ENCODE data around the gene SLC22A7.

SLC22A7 gene

DNA sequence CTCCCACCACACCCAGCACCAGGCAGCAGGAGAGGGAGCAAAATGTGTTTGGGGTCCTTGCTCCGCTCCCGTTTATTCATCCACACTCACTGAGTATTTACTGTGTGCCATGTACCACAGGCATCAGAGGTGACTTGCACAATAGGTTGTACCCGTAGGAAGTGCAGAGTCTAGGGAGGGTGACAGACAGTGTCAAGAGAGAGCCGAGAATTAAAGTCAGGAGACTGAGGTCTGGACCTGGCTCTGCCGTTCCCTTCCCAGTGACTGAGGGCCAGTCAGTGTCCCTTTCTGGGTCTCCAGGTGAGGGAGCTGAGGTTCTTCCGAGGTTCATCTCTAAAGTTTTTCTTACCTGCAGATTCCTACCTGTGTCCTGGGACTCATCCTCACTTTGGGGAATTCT lies 32.5 kb upstream of the SLC22A7 start:
- no peak for DNase-seq (ENCODE audit: low spot score)

DNA sequence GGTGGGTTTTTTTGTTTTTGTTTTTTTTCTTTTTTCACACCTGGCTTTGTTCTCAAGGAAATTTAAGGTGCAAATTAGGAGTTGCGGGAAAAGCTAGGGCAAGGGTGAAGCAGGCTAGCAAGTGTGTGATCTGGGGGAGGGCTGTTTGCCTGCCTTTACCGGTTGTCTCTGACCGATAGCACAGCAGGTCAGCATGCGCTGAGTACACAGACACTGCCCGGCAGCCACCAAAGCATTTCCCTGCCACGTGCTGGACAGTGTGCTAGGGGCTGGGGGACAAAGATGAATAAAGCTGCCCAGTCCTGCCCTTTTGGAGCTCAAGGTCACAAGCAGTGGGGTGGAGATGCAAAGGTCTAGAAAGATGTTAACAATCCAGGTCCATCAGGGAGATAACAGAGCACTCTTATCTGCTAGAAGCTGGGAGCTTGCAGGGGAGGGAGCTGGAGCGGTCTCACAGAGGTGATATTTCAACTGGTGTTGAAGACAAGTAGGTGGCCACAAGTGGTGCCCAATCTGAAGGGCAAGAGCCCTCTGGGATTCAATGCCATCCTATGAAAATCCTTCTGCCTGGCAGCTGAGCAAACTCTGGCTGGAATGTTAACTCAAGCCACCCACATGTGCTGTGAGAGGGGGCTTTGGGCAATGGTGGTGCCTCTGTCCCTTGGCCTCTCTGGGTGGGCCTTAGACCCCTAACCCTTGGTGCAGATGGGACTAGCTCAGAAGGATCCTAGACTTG lies 30.3 kb upstream of the SLC22A7 start:
- no peak for DNase-seq (ENCODE audit: low spot score)

DNA sequence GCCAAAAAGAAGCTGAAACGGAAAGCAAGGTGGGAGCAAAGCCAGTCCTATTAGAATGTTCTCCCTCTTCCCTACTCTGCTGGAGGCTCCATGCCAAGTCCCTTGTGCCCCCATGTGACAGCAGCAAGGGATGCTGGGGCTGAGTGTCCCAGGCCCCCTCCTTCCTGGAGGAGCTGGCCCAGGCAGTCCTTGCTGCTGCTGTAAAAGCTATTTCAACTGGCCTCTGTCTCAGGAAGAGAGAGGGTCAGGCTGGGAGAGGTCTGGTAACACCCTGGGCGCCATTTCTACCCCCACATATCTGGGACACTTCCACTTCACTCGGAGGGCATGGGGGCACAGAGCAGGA lies 29.7 kb upstream of the SLC22A7 start:
- no peak for DNase-seq (ENCODE audit: low spot score)

DNA sequence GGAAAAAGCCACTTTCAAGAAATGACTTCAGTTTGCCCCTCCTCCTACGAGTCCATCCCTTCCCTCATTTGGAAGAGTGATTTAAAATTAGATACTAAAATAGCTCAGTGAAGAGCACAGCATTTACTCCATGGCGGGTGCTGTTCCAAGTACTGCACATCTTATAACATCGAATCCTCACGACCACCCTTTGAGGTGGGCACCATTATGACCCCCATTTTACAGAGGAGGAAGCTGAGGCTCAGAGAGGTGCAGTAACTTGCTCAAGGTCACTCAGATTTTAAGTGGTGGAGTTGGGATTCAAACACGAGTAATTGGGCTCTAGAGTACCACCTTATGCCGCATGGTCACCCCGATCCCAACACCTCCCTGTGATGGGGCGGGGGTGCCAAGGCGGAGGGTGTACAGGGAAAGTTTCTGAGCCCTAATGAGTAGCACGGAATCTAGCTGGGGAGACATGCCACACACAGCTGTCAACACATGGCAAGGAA lies 29.2 kb upstream of the SLC22A7 start:
- DNase-seq (ENCODE audit: low spot score) = no peak

DNA sequence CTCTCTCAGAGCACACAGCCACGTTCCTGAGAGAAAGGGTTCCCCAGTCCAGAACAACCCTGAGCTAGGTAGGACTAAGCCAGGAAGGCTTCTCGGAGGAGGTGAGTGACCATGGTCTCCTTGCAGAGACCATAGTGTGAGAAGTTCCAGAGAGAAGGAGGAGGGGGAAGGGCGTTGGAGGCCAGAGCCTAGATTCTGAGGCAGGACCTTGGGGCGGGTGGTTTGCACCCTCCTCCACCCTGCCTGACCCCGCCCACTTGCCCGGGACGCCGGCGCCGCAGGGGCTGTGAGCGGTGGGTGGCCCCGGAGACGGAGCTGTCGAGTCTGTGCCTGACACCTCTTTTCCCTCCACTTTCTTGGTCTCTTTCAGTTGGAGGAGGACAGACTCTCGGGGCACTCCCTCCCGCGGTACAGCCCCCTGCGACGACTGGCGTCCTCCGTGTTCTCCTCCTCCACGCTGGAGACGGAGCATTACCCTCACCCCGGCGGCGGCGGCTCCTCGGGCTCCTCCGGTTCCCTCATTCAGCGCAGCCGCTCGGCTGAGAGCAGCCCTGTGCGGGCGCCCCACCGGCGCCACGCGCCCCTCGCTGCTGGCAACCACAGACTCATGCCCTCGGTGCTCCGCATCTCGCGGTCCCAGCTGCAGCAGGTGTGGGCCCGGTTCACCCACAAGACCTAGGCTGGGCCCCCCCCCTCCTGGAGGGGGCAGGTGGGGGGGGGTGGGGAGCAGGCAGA lies 28.6 kb upstream of the SLC22A7 start:
- no peak for DNase-seq (ENCODE audit: low spot score)

DNA sequence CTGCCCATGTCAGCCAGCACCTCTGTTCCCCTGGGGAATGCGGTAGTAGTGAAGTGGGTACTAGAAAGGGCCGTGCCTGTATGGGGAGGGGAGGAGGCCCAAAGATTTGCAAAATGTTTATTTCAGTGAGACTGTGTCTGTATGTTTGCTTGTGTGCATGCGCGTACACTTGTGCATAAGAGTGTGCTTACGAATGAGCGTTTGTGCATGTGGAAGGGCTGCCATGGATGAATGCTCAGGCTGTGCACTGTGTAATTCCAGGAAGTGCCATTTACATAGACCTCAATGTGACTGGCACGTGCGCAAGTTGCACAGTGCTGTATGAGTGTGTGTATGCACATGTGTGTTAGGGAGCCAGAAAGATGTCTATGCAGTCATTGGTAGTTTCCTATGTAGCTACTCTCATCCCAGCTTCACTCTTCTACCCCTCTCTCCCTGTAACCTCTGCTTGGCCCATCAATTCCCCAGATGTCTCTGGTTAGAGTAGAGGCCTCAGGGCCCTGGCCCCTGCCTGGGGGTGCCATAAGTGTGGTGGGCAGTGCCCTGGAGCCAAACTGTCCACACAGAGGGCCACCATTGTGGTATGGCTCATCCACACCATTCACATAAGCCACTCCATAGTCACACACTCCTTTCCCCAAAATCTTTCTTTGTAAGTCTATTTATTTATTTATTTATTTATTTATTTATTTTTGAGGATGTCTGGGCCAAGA lies 26.8 kb upstream of the SLC22A7 start:
- no peak for DNase-seq (ENCODE audit: low spot score)

DNA sequence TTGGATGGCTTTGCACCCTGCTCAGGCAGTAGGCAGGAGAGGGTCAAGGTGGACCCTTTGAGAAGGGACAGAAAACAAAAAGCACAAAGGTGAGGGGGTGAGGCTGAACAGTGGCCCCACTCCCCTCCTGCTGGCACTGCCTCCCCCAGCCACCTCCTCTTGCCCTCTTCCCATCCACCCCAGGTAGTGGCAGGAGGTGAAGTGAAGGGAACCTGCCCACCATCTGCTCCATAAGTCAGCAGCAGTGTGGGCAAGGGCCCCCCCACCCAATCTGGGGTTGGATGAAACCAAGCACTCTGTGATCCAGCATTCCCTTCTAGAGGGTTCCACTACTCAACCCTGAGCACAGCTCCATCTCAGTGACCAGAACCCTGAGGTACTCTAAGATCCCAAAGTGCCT lies 26.1 kb upstream of the SLC22A7 start:
- DNase-seq (ENCODE audit: low spot score) = no peak

DNA sequence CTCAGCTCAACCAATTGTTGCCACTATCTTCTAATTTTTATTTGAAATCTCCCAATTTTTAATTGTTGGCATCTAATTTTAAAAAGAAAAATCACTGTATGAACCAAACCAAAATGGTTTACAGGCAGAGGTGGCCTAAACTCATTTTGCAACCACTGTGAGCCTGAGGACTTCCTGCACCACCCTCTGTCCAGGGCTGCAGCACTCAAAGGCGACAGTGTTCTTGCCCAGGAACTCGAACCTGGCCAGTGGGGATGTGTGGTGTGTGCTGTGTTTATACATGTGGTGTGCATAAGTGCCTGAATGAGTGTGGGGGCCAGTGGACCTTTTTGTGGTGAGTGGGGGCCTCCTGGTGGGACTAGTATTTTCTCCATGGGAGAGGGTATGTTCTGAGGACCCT lies 24.4 kb upstream of the SLC22A7 start:
- DNase-seq (ENCODE audit: low spot score) = no peak

DNA sequence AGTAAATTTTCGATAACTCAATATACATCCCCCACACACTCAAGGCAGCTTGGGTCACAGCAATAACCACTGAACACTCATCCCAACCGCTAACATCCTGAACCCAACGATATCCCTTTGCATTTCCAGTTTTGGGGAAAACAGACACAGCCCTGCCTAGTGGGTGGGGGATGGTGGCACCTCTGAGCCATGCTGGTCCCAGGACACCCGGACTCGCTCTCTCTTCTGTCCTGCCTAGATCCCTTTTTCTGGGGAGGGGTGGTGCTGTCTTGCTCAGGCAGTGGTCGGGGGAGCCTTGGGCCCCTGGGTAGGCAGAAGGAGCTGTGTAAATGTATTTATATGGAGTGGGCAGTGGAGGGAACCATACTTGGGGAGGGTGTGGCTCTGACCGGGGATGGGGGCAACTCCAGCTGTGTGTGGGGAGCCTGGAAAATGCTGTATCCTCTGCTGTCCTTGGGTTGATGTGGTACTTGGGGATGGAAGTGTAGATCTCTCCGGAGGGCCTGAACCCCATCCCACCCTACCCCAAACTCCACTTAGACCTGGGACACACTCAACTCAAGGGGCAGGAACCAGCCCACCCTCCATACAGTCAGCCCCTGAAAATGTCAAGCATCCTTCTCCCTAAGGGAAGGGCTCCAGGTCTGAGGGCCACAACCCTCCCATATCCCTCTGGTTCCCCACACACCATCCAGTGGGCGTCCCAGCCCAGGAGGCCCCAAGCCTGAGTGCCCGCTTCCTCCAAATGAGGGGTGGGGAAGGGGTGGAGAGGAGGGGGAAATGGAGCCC lies 23.7 kb upstream of the SLC22A7 start:
- no peak for DNase-seq (ENCODE audit: low spot score)

DNA sequence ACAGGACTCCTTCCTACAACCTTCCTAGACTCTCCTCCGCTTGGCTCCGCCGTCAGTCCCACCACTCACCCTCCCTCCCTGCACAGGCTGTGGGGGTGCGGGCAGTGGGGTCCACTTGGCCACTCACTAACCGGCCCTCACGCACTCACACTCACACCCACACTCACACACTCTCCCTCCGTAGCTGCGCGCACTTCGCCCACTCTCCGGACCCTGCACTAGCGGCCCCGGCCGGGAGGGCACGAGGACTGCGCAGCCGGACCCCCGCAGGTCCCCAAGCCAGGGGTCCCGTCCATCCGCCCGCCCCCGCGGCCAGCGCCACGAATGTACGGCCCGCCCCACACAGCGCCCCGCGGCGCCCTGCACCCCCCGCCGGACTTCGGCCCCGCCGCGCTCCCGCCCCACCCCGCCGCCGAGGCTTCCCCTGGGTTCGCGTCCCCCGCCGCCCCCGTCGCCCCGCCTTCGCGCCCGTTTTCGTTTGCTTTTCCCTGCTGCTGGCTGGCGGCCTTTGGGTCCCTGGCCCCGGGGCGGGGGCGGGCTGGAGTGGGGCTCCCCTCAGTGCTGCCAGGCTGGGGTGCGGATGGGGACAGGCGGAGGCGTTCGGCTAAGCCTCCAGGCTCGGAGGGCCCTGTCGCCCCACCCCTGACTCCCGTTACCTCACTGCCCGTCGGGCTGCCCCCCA lies 23.0 kb upstream of the SLC22A7 start:
- DNase-seq (ENCODE audit: low spot score) = no peak

DNA sequence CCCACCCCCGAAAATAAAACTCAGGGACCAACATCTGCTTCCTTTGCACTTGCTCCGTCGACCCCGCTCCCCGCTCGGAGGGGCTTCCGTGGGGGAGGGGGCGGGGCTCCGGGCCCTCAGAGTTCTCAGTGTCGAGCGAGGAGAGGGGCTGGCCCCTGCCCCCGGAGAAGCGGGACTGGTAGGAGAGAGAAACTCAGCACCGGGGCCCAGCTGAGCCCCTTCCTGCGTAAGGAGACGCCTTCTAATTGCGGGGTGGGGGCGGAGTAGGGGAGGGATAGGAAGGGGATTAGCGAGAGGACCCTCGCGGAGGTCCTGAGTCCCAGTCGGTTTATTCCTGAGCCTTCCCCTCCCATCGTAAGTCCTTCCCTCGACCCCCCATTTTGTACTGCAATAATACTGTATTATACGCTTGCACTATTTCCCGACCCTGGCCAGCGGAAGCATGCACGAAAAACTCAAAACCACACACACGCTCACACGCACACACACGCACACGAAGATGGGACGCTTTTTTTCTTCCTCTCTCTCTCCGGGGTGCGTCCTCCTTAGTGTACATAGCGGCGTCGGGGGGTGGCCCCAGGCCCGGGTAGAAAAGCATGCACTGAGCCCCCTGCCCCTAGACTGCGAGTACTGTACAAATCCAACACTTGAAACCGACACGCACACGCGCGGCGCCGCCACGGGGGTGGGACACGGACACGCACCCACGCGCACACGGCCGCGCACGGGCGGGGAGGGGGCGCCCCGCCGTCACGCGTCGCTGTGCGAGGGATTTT lies 22.1 kb upstream of the SLC22A7 start:
- no peak for DNase-seq (ENCODE audit: low spot score)

DNA sequence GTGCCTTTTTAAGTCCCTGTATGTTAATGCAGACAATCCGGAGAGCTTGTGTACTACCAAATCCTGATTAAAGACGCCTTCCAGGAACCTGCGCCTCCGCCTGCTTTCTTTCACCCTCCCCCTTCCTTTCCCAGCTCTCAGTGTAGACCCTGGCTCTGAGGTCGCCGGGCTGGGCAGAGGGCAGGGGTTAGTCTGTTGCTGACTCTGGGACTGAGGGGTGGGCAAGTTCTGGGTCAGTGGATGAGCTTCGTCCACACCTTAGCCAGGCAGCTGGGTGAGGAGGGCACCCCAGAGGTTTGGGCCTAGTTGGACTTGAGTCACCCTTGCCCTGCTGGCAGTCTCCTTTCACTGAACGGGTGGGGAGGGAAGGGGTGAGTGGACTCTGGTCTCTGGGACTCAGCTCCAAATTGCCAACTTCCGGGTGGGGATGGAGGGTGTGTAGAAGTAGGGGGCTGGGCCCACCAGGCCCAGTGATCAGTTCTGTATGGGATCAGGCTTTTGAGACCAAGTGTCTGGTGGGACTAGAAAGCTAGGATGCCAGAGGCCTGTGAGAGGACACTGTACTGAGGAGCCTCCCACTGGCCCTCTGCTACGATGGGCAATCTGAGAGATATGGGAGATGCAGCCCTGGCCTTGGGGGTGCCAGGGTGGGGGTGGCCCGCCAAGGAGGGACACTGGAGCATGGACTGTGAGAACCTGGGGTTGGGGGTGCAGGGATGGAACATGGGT lies 21.3 kb upstream of the SLC22A7 start:
- DNase-seq (ENCODE audit: low spot score) = no peak

DNA sequence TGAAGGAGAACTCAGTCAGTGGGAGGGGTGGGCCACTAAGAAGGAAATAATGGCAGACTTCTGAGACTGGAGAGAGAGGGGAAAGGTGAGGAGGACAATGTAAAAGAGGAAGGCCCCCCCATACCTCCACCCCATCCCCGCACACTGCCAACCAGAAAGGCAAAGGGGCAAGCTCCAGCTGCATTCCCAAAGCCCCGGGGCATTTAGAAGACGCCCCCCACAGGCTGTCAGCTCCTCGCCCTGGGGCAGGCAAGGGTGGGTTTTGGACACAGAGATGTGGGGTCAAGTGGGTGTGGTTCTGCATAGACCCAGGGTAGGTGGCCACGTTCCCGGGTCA lies 20.8 kb upstream of the SLC22A7 start:
- no peak for DNase-seq (ENCODE audit: low spot score)

DNA sequence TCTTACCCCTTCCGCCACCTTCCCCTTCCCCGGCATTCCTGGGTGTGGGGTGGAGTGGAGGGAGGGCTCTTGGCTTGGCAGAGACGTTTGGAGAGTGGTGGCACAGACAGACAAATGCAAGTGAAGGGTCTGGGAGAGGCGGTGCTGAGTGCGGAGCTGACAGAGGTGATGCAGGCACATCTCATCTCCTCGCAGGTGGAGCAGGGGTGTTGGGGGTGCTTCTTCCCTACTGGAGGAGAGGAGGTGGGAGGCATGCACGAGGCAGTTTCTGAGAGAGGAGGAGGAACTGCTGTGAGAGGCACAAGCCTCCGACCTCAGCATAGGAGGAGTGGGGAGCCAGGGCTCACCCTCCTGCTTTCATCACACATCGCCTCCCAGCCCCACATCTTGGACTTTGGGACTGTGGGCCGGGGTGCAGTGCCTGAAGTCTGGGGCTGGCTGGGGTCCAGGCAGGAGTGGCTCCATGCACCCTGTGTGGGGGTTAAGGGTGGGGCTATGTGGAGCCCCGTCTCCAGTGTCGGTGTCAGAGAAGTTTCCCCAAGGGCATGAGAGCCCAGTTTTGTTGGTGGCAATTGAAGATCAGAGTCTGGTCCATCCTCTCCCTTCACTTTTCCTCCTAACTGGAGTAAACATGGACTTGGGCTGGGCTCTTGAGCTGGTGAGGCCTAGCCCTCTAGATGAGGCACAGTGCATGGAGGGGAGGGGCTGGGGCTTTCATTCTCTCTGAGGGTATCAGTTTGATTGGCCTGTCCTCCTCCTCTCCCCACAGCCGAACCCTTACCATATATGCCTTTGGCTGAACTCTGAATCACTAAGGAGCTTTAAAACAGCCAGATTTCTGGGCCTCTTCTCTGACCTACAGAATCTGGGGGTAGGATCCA lies 20.2 kb upstream of the SLC22A7 start:
- DNase-seq (ENCODE audit: low spot score) = no peak

DNA sequence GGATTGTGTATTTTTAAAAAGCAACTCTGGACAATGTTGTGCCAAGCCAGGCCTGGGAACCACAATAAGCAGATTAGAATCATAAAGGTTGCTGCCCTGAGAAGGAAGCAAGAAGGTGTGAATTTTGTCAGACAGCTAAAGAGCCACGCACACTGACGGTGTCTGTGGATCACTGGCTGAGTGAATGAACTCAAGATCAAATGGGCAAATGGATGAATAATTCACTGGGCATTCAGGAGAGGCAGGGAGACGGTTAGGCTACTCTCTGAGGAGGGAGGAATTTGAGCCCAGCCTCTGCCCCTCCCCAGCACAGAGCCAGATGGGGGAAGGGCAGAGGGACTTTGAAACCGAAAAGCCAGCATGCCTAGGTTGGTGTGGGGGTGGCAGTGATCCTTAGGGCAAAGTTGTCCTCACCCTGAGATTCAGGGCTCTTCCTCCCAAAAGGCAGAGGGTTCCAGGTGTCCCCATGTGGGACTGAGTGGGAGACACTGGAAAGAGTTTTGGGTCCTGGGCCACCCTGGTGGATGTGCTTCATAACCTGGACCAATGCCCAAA lies 19.5 kb upstream of the SLC22A7 start:
- DNase-seq (ENCODE audit: low spot score) = no peak

DNA sequence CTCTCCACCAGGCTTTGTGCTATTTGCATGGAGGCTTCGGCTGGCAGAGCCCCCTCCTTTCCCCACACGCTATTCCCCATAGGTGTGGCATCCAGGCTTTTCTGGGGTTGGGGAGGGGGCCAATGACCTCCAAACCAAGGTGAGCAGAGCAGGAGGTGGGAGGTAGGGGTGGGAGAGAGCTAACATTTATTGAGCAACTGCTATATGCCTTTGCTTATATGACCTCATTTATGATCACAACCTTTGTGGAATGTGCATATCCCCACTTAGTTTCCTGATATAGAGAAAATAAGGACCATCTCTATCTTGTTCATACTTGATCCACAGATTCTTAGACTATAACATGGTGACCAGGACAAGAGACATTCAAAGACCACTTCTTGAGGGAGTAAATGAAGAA lies 17.8 kb upstream of the SLC22A7 start:
- DNase-seq (ENCODE audit: low spot score) = no peak

DNA sequence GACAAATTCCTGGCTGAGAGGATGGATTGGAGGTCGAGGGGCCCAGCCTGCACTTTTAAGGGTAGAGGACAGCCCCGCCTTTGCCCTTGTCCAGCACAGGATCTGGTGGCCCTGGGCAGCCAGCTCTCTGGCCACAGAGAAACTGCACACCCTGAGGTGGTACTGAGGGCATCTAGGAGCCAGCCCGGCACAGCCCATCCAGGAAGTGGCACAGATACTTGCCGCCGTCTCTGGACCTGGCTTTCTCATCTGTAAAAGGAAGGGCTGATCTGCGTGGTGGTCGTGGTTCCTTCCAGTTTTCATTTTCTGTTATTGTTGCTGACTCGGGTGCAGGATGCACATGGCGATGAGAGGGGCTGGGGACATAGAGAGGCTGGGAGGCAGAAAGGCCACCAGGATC lies 16.0 kb upstream of the SLC22A7 start:
- DNase-seq (ENCODE audit: low spot score) = no peak

DNA sequence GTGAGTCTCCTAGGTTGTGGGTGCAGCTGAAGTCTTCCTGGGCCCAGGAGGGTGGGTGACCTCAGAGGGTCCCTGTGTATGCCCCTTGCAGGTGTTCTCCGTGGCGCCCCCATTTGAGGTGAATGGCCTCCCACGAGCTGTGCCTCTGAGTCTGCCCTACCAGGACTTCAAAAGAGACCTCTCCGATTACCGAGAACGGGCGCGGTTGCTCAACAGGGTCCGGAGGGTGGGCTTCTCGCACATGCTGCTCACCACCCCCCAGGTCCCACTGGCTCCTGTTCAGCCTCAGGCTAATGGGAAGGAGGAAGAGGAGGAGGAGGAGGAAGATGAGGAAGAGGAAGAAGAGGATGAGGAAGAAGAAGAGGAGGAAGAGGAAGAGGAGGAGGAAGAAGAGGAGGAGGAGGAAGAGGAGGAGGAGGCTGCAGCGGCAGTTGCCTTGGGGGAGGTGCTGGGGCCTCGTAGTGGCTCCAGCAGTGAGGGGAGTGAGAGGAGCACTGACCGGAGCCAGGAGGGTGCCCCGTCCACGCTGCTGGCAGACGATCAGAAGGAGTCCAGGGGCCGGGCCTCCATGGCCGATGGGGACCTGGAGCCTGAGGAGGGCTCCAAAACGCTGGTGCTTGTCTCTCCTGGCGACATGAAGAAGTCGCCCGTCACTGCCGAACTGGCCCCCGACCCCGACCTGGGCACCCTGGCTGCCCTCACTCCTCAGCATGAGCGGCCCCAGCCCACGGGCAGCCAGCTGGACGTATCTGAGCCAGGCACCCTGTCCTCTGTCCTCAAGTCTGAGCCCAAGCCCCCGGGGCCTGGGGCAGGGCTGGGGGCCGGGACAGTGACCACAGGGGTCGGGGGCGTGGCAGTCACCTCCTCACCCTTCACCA lies 15.2 kb upstream of the SLC22A7 start:
- DNase-seq (ENCODE audit: low spot score) = no peak

All from hematopoietic multipotent progenitor cell treated with erythropoietin and hydrocortisone succinate and interleukin-3 and kit ligand, for 15 days (in vitro differentiated cells).